GM11168 (cell line): Measurements from ENCODE around the gene ARHGAP10.
"Not testable (repeated sequence)": the region's sequence is repeated elsewhere in the genome, so short reads cannot be mapped to it uniquely, and the experiment has no call there.

Experiments
- in situ Hi-C: fragments of 300-500 bp; cut with MboI; formaldehyde crosslinking; loops from one replicate; pipeline ENCODE4 v1.12.0; 2022; ENCODE audit warnings: low sequenced_read_pairs; ENCODE audit not compliant: unreplicated experiment

Gene ARHGAP10

GRCh38 chr4:147874109-147874508, 142.2 kb downstream of the ARHGAP10 start:
- in situ Hi-C loops, result no loop called here

GRCh38 chr4:147877308-147877771, 145.5 kb downstream of the ARHGAP10 start:
- in situ Hi-C loops, result no loop called here

GRCh38 chr4:147879676-147880075, 147.8 kb downstream of the ARHGAP10 start:
- in situ Hi-C loops, result no loop called here

- in situ Hi-C loops, result no loop called here
Measured at GRCh38 chr4:147880511-147880910, 148.6 kb downstream of the ARHGAP10 start.

- in situ Hi-C loops, result no loop called here
Measured at GRCh38 chr4:147884536-147884935, 152.6 kb downstream of the ARHGAP10 start.

GRCh38 chr4:147885216-147885615, 153.3 kb downstream of the ARHGAP10 start:
- in situ Hi-C loops, result not testable (repeated sequence)

- in situ Hi-C loops, result no loop called here
Measured at GRCh38 chr4:147891476-147892115, 159.7 kb downstream of the ARHGAP10 start.

GRCh38 chr4:147899512-147899911, 167.6 kb downstream of the ARHGAP10 start:
- in situ Hi-C loops, result no loop called here

- in situ Hi-C loops, result no loop called here
Measured at GRCh38 chr4:147901388-147901787, 169.5 kb downstream of the ARHGAP10 start.

- in situ Hi-C loops, result no loop called here
Measured at GRCh38 chr4:147901916-147902315, 170.0 kb downstream of the ARHGAP10 start.

- in situ Hi-C loops, result no loop called here
Measured at GRCh38 chr4:147909225-147909624, 177.3 kb downstream of the ARHGAP10 start.

- in situ Hi-C loops, result no loop called here
Measured at GRCh38 chr4:147910315-147910714, 178.4 kb downstream of the ARHGAP10 start.

- in situ Hi-C loops, result not testable (repeated sequence)
Measured at GRCh38 chr4:147912106-147912505, 180.2 kb downstream of the ARHGAP10 start.

GRCh38 chr4:147913137-147913536, 181.2 kb downstream of the ARHGAP10 start:
- in situ Hi-C loops, result no loop called here

GRCh38 chr4:147916351-147916750, 184.5 kb downstream of the ARHGAP10 start:
- in situ Hi-C loops, result no loop called here

GRCh38 chr4:147923381-147923780, 191.5 kb downstream of the ARHGAP10 start:
- in situ Hi-C loops, result no loop called here

GRCh38 chr4:147923854-147924253, 192.0 kb downstream of the ARHGAP10 start:
- in situ Hi-C loops, result no loop called here

GRCh38 chr4:147924604-147925412, 192.9 kb downstream of the ARHGAP10 start:
- in situ Hi-C loops, result no loop called here

- in situ Hi-C loops, result no loop called here
Measured at GRCh38 chr4:147927377-147928137, 195.7 kb downstream of the ARHGAP10 start.

- in situ Hi-C loops, result no loop called here
Measured at GRCh38 chr4:147928400-147928799, 196.5 kb downstream of the ARHGAP10 start.

- in situ Hi-C loops, result no loop called here
Measured at GRCh38 chr4:147929746-147930145, 197.9 kb downstream of the ARHGAP10 start.
